HepG2 (cell line): ENCODE data around the gene CGNL1.

Experiments used
- CTCF ChIP-seq: sonication (generic); formaldehyde crosslinking; IDR thresholded peaks from 2 replicates; pipeline ENCODE4 v1.5.0; 2020; ENCODE audit warnings: mild to moderate bottlenecking, missing genetic modification reagents, moderate library complexity
- EP300 ChIP-seq, 3 experiments: sonication (generic) in 1 of 3; formaldehyde crosslinking in 1 of 3; IDR thresholded peaks; 2 replicates each; pipeline versions ENCODE4 v1.5.1 to v1.6.1; 2011 to 2020; ENCODE audit warnings: low read depth in 2 of 3, low read length in 2 of 3, borderline replicate concordance in 1 of 3, improper control_type of control experiment in 1 of 3, mild to moderate bottlenecking in 1 of 3, missing genetic modification reagents in 1 of 3, moderate library complexity in 1 of 3
- FOSL1 ChIP-seq: sonication (generic); formaldehyde crosslinking; IDR thresholded peaks from 2 replicates; pipeline ENCODE4 v1.9.0; 2021; ENCODE audit warnings: missing genetic modification reagents, borderline replicate concordance
- HES4 ChIP-seq: sonication (generic); formaldehyde crosslinking; IDR thresholded peaks from 2 replicates; pipeline ENCODE4 v1.9.0; 2021; ENCODE audit warnings: mild to moderate bottlenecking, missing genetic modification reagents, borderline replicate concordance
- KLF16 ChIP-seq, 2 experiments: sonication (generic) in 1 of 2; formaldehyde crosslinking in 1 of 2; IDR thresholded peaks; 2 replicates each; pipeline versions ENCODE4 v1.6.1 to v1.8.0; 2016 to 2023; ENCODE audit warnings: missing genetic modification reagents in 2 of 2, missing compliant biosample characterization in 1 of 2
- MAX ChIP-seq: IDR thresholded peaks from 2 replicates; pipeline ENCODE4 v1.6.1; 2012; ENCODE audit warnings: inconsistent platforms
- MNT ChIP-seq: fragments of 450-650 bp; IDR thresholded peaks from 2 replicates; pipeline ENCODE4 v1.6.1; 2016
- ZBTB1 ChIP-seq: sonication (generic); formaldehyde crosslinking; IDR thresholded peaks from 2 replicates; pipeline ENCODE4 v1.4.0; 2020; ENCODE audit warnings: missing genetic modification reagents, borderline replicate concordance
- ZBTB4 ChIP-seq: sonication (generic); formaldehyde crosslinking; IDR thresholded peaks from 2 replicates; pipeline ENCODE4 v1.4.0; 2020; ENCODE audit warnings: missing genetic modification reagents, mild to moderate bottlenecking, borderline replicate concordance
- ZNF343 ChIP-seq: sonication (generic); formaldehyde crosslinking; IDR thresholded peaks from 2 replicates; pipeline ENCODE4 v1.4.0; 2020; ENCODE audit warnings: mild to moderate bottlenecking, missing genetic modification reagents
- ZNF557 ChIP-seq: sonication (generic); formaldehyde crosslinking; IDR thresholded peaks from 2 replicates; pipeline ENCODE4 v1.4.0; 2020; ENCODE audit warnings: missing genetic modification reagents
- ZNF792 ChIP-seq: IDR thresholded peaks from 2 replicates; pipeline ENCODE4 v1.6.1; 2016

DNA sequence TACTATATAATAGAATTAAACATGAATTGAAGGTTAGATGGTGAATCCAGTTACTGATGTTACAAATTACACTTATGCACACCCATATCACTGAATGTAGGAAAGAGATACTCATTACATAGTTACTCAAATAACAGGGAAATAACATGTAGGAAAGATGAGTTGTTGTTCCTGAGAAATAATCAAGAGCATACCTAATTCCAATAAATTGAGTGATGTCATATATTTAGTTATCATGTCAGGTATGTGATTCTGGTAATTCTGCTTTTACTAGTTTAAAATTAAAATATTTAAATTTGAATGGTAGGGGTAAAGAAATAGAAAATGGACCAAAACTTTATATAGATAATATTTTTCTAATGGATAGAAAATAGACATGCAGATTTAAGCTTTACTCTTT, 112.8 kb downstream of the CGNL1 start:
- TF ChIP-seq ZBTB1 (CRISPR knock-in tag): no peak
- no peak for TF ChIP-seq KLF16 (CRISPR knock-in tag; IDR thresholded peaks at IDR 0.05)
- no peak for TF ChIP-seq HES4
- TF ChIP-seq ZNF557 (CRISPR knock-in tag): no peak
- TF ChIP-seq EP300 (IDR thresholded peaks at IDR 0.05; ENCODE audit: low read depth in 2 of 2, low read length in 2 of 2): no peak
- no peak for TF ChIP-seq EP300 (CRISPR knock-in tag; IDR thresholded peaks at IDR 0.05; ENCODE audit: borderline replicate concordance)
- no peak for TF ChIP-seq CTCF (CRISPR knock-in tag)
- TF ChIP-seq ZNF343 (CRISPR knock-in tag): no peak
- TF ChIP-seq ZNF792 (CRISPR knock-in tag): no peak
- TF ChIP-seq MNT: no peak
- no peak for TF ChIP-seq FOSL1 (CRISPR knock-in tag)
- TF ChIP-seq ZBTB4 (CRISPR knock-in tag): no peak
- no peak for TF ChIP-seq MAX
